K562 (cell line): ENCODE data around the gene MRPL27. TPM values are rescaled to one million over a fixed set of nuclear protein-coding genes. Genes with fewer than 3 reads are reported as not detected.
A peak's percentile ranks its signal among the peaks of the same experiment; 100 is the strongest.

Experiments
- ATAC-seq: fragments of 200-7000 bp; cut with Tn5 transposase; 3 replicates; pipeline ENCODE4 v1.9.1; 2020; ENCODE audit warnings: moderate library complexity
- BruUV-seq: library from RNA; stranded (reverse); fragments of 400-500 nt; replicated peaks from 2 replicates; lab custom pipeline; 2021; lab: Mats Ljungman, UMichigan
- CTCF ChIA-PET: fragments of 300-600 bp; formaldehyde crosslinking; extraction: SDS; loops from one replicate; lab custom pipeline; 2021; ENCODE audit warnings: low intra/inter-chr PET ratio; lab: Yijun Ruan, JAX
- POLR2A ChIA-PET: fragments of 300-600, 350-650 bp; sonication (Branson Sonifier 250); formaldehyde crosslinking; extraction: SDS; loops from one replicate; lab custom pipeline; 2021; ENCODE audit warnings: antibody characterized with exemption, inconsistent platforms; lab: Yijun Ruan, JAX
- DNase-seq, 4 experiments: peaks; one replicate each; pipeline versions ENCODE4 v3.0.0 to v3.0.0-alpha.2; 2011 to 2018; ENCODE audit warnings: low spot score in 3 of 4, mixed read lengths in 3 of 4; ENCODE audit errors: extremely low read depth in 1 of 4
- FAIRE-seq: peaks from 2 replicates; lab custom pipeline; 2011; peaks lifted over from hg19 to GRCh38; lab: Jason Lieb, UNC
- H2AFZ ChIP-seq: 2 replicates; pipeline ENCODE4 v1.6.0; 2011; ENCODE audit warnings: low read depth, low read length, control low read depth, inconsistent platforms
- H3K27ac ChIP-seq: fragments of 200-600 bp; 3 replicates; pipeline ENCODE4 v1.8.0; 2011; ENCODE audit warnings: low read depth, mild to moderate bottlenecking, control low read depth, inconsistent platforms, low read length, moderate library complexity, mixed read lengths; ENCODE audit errors: extremely low read depth
- H3K27me3 ChIP-seq, 2 experiments: fragments of 300-600 bp in 1 of 2; 2 replicates in 1 of 2; 3 replicates in 1 of 2; pipeline versions ENCODE4 v1.6.0 to v1.8.0; 2011; ENCODE audit warnings: inconsistent platforms in 2 of 2, low read length in 2 of 2, mild to moderate bottlenecking in 1 of 2, mixed read lengths in 1 of 2, moderate library complexity in 1 of 2; ENCODE audit not compliant: control insufficient read depth in 2 of 2, insufficient read depth in 2 of 2
- H3K36me3 ChIP-seq: fragments of 300-600 bp; 3 replicates; pipeline ENCODE4 v1.8.0; 2011; ENCODE audit warnings: mild to moderate bottlenecking, low read length, inconsistent platforms; ENCODE audit not compliant: control insufficient read depth, insufficient read depth
- H3K4me1 ChIP-seq, 2 experiments: fragments of 200-600 bp in 1 of 2; replicated peaks in 1 of 2; 2 replicates in 1 of 2; 3 replicates in 1 of 2; pipeline versions ENCODE4 v1.5.1 to v1.8.0; 2011; ENCODE audit warnings: inconsistent platforms in 2 of 2, low read length in 2 of 2, mild to moderate bottlenecking in 1 of 2, mixed read lengths in 1 of 2, moderate library complexity in 1 of 2; ENCODE audit not compliant: control insufficient read depth in 2 of 2, insufficient read depth in 2 of 2
- H3K4me2 ChIP-seq: 2 replicates; pipeline ENCODE4 v1.6.1; 2011; ENCODE audit warnings: low read length, control low read depth, inconsistent platforms, mixed read lengths; ENCODE audit not compliant: insufficient read depth
- H3K4me3 ChIP-seq: fragments of 200-600 bp; sonication (generic), shearing (Covaris generic); 2 replicates; pipeline ENCODE4 v1.5.1; 2016; ENCODE audit warnings: control low read depth, inconsistent platforms
- H3K79me2 ChIP-seq: fragments of 200-600 bp; 3 replicates; pipeline ENCODE4 v1.8.0; 2011; ENCODE audit warnings: low read length, inconsistent platforms; ENCODE audit not compliant: control insufficient read depth, insufficient read depth
- H3K9ac ChIP-seq, 2 experiments: 2 replicates each; pipeline versions ENCODE4 v1.6.0 to v1.6.1; 2011; ENCODE audit warnings: low read depth in 2 of 2, low read length in 2 of 2, control low read depth in 1 of 2, inconsistent platforms in 1 of 2, mild to moderate bottlenecking in 1 of 2, mixed read lengths in 1 of 2; ENCODE audit not compliant: insufficient read depth in 1 of 2
- H3K9me1 ChIP-seq: one replicate; pipeline ENCODE4 v1.6.0; 2011; ENCODE audit warnings: inconsistent platforms, mild to moderate bottlenecking, low read length, moderate library complexity; ENCODE audit not compliant: control insufficient read depth, insufficient read depth
- H3K9me3 ChIP-seq: replicated peaks from 2 replicates; pipeline ENCODE4 v1.5.1; 2011; ENCODE audit warnings: low read depth, low read length, inconsistent platforms; ENCODE audit not compliant: control insufficient read depth, insufficient read depth
- H4K20me1 ChIP-seq: replicated peaks from 2 replicates; pipeline ENCODE4 v1.6.1; 2011; ENCODE audit warnings: low read length, inconsistent platforms, mixed read lengths; ENCODE audit not compliant: control insufficient read depth, insufficient read depth
- POLR2G ChIP-seq: fragments of 200-400 bp; formaldehyde crosslinking; IDR thresholded peaks from 2 replicates; pipeline ENCODE4 v1.6.1; 2017; ENCODE audit warnings: low read depth, mild to moderate bottlenecking, antibody characterized with exemption, low read length, moderate library complexity
- PTTG1 ChIP-seq: fragments of 450-650 bp; IDR thresholded peaks from 2 replicates; pipeline ENCODE4 v1.6.1; 2016; ENCODE audit warnings: low read depth, mild to moderate bottlenecking, missing genetic modification characterization, missing compliant biosample characterization
- RBBP5 ChIP-seq: fragments of 200-600 bp; sonication (generic); IDR thresholded peaks from 2 replicates; pipeline ENCODE4 v1.6.1; 2012; ENCODE audit warnings: borderline replicate concordance, mild to moderate bottlenecking, low read length, control low read depth, inconsistent platforms; ENCODE audit not compliant: insufficient read depth, poor library complexity, severe bottlenecking
- TBL1XR1 ChIP-seq, 2 experiments: IDR thresholded peaks; 2 replicates each; pipeline ENCODE4 v1.6.1; 2012; ENCODE audit warnings: improper control_type of control experiment in 2 of 2, low read length in 2 of 2, mild to moderate bottlenecking in 1 of 2
- ZNF699 ChIP-seq: fragments of 250-450 bp; sonication (Bioruptor Pico); IDR thresholded peaks from 2 replicates; pipeline ENCODE4 v1.8.0; 2021; ENCODE audit warnings: mild to moderate bottlenecking, moderate library complexity; ENCODE audit not compliant: insufficient replicate concordance
- ZNF75A ChIP-seq: fragments of 450-650 bp; formaldehyde crosslinking; IDR thresholded peaks from 2 replicates; pipeline ENCODE4 v1.4.0; 2020; ENCODE audit warnings: mild to moderate bottlenecking
- WGBS: fragments of 100-300 bp; shearing (Covaris generic); methylation state at CpG from one replicate; pipeline ENCODE4 v1.1.6; 2016; ENCODE audit warnings: low coverage, mixed read lengths; ENCODE audit not compliant: insufficient coverage; ENCODE audit errors: missing lambda C conversion rate; 5-methylcytosine and 5-hydroxymethylcytosine counted together
- in situ Hi-C: fragments of 300-500 bp; cut with MboI; formaldehyde crosslinking; loops from 4 replicates; pipeline ENCODE4 v1.15.0; 2018; ENCODE audit warnings: inconsistent platforms, mixed read lengths
- intact Hi-C: fragments of 100-400 bp; cut with micrococcal nuclease; formaldehyde crosslinking; loops from 2 replicates; pipeline ENCODE4 v1.14.2; 2022
- polyA plus RNA-seq, 8 experiments: library from polyadenylated mRNA; depleted of rRNA in 4 of 8; stranded (reverse) in 5 of 8; unstranded in 3 of 8; fragments of >200 nt; fragmentation: Nextera tagmentation in 2 of 8; fragmentation: Illumina TruSeq in 1 of 8; extraction: Ambion mirVana in 2 of 8; extraction: Trizol in 1 of 8; gene quantifications; 2 replicates each; pipeline versions ENCODE4 v1.2.1 to v1.2.3, GENCODE V29; 2011 to 2014; ENCODE audit warnings: inconsistent platforms in 1 of 8, missing spikeins in 1 of 8
- total RNA-seq, 7 experiments: library from RNA; depleted of rRNA in 6 of 7; stranded (reverse); fragments of >200 nt in 6 of 7; fragmentation: Illumina TruSeq in 2 of 7; extraction: Trizol in 2 of 7; gene quantifications; 2 replicates each; pipeline versions ENCODE4 v1.2.1 to v1.2.3, GENCODE V29; 2011 to 2021; ENCODE audit warnings: low replicate concordance in 1 of 7

The MRPL27 gene
- total and polyA plus RNA-seq, 9 of the 15 experiments (the other 6 are each of a cell fraction or from before 2014, with no cell fraction given): 96.3 to 401 (median 142) TPM

- ChIA-PET CTCF (no interaction called here), POLR2A (interaction anchor here (0.7 to 13.4 kb wide), 8 partner anchors 8 to 237 kb away, joined by 3 to 129 read pairs (median 4); partner anchors contain the start of gene LRRC59)
- Histone ChIP-seq H3K9ac (no peak overlapping the region), H3K9me3 (no peaks in the 10 kb centered on the region), H3K9me1 (no peaks in the 10 kb centered on the region), H3K27me3 (no peaks in the 10 kb centered on the region), H3K27ac (no peak overlapping the region), H3K36me3 (peaks cover 82% of the 10 kb centered on the region), H3K79me2 (no peaks in the 10 kb centered on the region), H3K4me1 (peaks cover 0 to 4% of the 10 kb centered on the region in 2 experiments; a peak in 2 of 5 replicates), H4K20me1 (no peaks in the 10 kb centered on the region), H3K4me3 (no peak overlapping the region), H3K4me2 (no peak overlapping the region), H2AFZ (no peak overlapping the region)
- in situ Hi-C loops: no loop called here
- ATAC-seq (no peak), FAIRE-seq (no peak), DNase-seq (no peak)
- BruUV-seq: no TSS peak
- intact Hi-C loops: no loop called here
- no peak for TF ChIP-seq RBBP5
- TF ChIP-seq TBL1XR1 (IDR thresholded peaks at IDR 0.05; ENCODE audit: low read length in 2 of 2): no peak
- no peak for TF ChIP-seq ZNF75A (CRISPR knock-in tag)
- no peak for TF ChIP-seq PTTG1 (tag)
- peak; percentile 30; the same call in 1 of the 2 replicates for TF ChIP-seq POLR2G
- TF ChIP-seq ZNF699 (CRISPR knock-in tag): no peak
- WGBS: 82% methylated on average over 5 of the region's 6 CpGs
Measured at GRCh38 chr17:50379351-50380132, 6.6 kb upstream of the MRPL27 start.
